Kidney (tissue), 14 donors: Measurements from ENCODE around the gene NRP2. TPM values are rescaled to one million over a fixed set of nuclear protein-coding genes. Genes with fewer than 3 reads are reported as not detected.
A peak's percentile ranks its signal among the peaks of the same experiment; 100 is the strongest.

ENCODE experiments used
- DNase-seq, 5 donors: peaks; one replicate each; pipeline ENCODE4 v3.0.0-alpha.2; 2013 to 2020
- FAIRE-seq: peaks from 2 replicates; lab custom pipeline; 2012; peaks lifted over from hg19 to GRCh38; lab: Jason Lieb, UNC
- H3K27ac ChIP-seq, 2 donors: one replicate each; pipeline ENCODE4 v1.7.0; 2013; ENCODE audit warnings: low read depth in 2 of 2, low read length in 2 of 2, inconsistent platforms in 1 of 2
- H3K27me3 ChIP-seq: one replicate; pipeline ENCODE4 v1.7.1; 2013; ENCODE audit warnings: low read length, inconsistent platforms; ENCODE audit not compliant: control insufficient read depth, insufficient read depth
- H3K36me3 ChIP-seq, 3 donors: one replicate each; pipeline versions ENCODE4 v1.7.0 to v1.7.1; 2013; ENCODE audit warnings: low read length in 3 of 3, control low read depth in 1 of 3, inconsistent platforms in 1 of 3; ENCODE audit not compliant: insufficient read depth in 3 of 3, control insufficient read depth in 2 of 3
- H3K4me1 ChIP-seq, 3 donors: one replicate each; pipeline versions ENCODE4 v1.7.0 to v1.7.1; 2013; ENCODE audit warnings: low read length in 3 of 3, inconsistent platforms in 1 of 3, low read depth in 1 of 3; ENCODE audit not compliant: control insufficient read depth in 2 of 3, insufficient read depth in 2 of 3
- H3K4me3 ChIP-seq, 3 donors: one replicate each; pipeline versions ENCODE4 v1.7.0 to v1.8.1; 2013; ENCODE audit warnings: low read length in 3 of 3, control low read depth in 1 of 3, inconsistent platforms in 1 of 3
- H3K9ac ChIP-seq, 3 donors: one replicate each; pipeline versions ENCODE4 v1.7.0 to v1.7.1; 2013; ENCODE audit warnings: low read length in 3 of 3, control low read depth in 1 of 3, inconsistent platforms in 1 of 3
- H3K9me3 ChIP-seq, 3 donors: one replicate each; pipeline versions ENCODE4 v1.7.0 to v1.7.1; 2013; ENCODE audit warnings: low read length in 3 of 3, control low read depth in 1 of 3, inconsistent platforms in 1 of 3; ENCODE audit not compliant: control insufficient read depth in 2 of 3, insufficient read depth in 1 of 3
- CTCF ChIP-seq: IDR thresholded peaks from 3 replicates; pipeline ENCODE4 v1.5.1; 2012; ENCODE audit warnings: mild to moderate bottlenecking, moderate library complexity, borderline replicate concordance; ENCODE audit not compliant: insufficient read depth; ENCODE audit errors: extremely low read depth
- intact Hi-C: fragments of 100-400 bp; cut with DNase I; formaldehyde crosslinking; loops from one replicate; pipeline ENCODE4 v1.11.1; 2022
- polyA plus RNA-seq: library from polyadenylated mRNA; stranded (reverse); fragments of 350-450 nt; fragmentation: Illumina TruSeq; extraction: RNeasy Lipid Tissue Mini Kit (QIAGEN cat#74804); gene quantifications from one replicate; pipeline ENCODE4 v1.2.3, GENCODE V29; 2014; ENCODE audit warnings: low read depth, low replicate concordance; ENCODE audit not compliant: insufficient read depth
- total RNA-seq: library from RNA; stranded (reverse); fragmentation: NEBNext Ultra II Directional; extraction: Animal tissue kit (Norgen Biotek cat#: 25700); gene quantifications from one replicate; pipeline ENCODE4 v1.2.1, GENCODE V29; 2021
- donor health status: control.
- donor health status: control.
- donor health status: control.
- donor health status: control.
- donor health status: control.
- donor health status: DM: yes; HTN: yes; CAD: no.
- donor health status: Normal renal cell carcinoma (clear cell type).

The NRP2 gene
- total and polyA plus RNA-seq, 2 donors from 2014 or later: 2.3 to 37.7 TPM

DNA sequence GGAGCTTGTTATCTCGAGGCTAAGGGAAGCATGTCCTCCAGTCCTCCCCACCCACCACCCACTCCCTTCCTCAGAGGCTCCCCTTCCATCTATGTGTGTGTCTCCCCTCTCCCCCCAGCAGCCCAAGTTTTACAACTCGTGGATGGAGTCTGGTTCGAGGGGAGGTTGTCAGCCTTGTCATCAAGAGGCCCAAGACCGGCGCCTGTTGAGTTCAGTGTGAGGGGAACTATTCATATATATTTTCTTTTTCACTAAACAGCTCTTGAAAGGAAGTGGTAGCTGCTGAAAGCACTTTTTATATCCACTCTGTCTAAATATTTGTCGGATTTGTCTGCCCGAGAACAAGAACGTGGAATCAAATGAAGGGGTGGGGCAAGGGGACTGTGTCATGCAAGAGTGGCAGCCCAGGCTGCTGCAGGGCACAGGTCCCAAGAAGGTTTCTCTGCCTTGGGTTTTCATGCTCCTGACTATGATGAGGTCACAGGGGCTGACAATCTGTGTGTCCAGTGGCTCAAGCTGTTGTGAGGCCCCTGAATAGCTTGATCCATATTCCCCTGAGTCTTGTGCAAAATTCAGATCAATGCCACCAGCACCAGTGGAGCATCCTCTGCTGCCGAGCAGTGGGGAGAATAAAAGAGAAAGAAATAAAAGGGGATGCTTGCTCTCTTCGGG, 35.0 kb downstream of the NRP2 start:
- FAIRE-seq: no peak
- Histone ChIP-seq H3K9me3 (no peaks in the 10 kb centered on the region), H3K4me1 (peaks cover 0 to 2% (median 0%) of the 10 kb centered on the region in 3 donors)

DNA sequence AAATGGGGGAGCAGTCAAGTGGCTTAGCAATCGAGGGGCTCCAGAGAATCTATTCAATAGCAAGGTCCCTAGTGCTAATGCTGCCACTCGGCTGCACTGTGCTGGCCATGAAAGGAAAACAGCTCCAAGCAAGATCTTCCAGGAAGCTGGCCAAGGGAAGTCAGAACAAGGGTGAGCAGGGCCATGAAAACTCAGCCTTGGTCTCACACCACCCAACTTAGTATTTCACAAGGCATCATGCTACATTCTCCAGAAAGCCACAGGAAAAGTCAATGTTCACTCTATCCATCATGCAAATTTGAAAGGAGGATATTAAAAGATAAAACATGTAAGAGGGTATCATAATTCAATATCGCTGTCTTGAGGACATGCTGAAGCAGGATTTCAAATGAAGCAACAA, 35.7 kb downstream of the NRP2 start:
- H3K4me3 ChIP-seq: no peak overlapping the region
- no peak overlapping the region for H3K9ac ChIP-seq
- no peaks in the 10 kb centered on the region for H3K36me3 ChIP-seq
- H3K9me3 ChIP-seq: no peaks in the 10 kb centered on the region
- H3K27ac ChIP-seq: no peak overlapping the region
- intact Hi-C loops: no loop called here
- no peak for TF ChIP-seq CTCF
- FAIRE-seq (no peak), DNase-seq (no peak)
- peaks cover 0 to 2% (median 0%) of the 10 kb centered on the region in 3 donors for H3K4me1 ChIP-seq
- no peaks in the 10 kb centered on the region for H3K27me3 ChIP-seq

More for the DNA sequence above, 35.0 kb downstream of the NRP2 start:
- Histone ChIP-seq H3K27me3 (no peaks in the 10 kb centered on the region), H3K4me3 (no peak overlapping the region), H3K9ac (no peak overlapping the region), H3K36me3 (no peaks in the 10 kb centered on the region), H3K27ac (no peak overlapping the region)
- DNase-seq: peak in 1 of 5 donors; percentile 76
- intact Hi-C loops: no loop called here
- no peak for TF ChIP-seq CTCF

GRCh38 chr2:205719847-205720246, 37.5 kb downstream of the NRP2 start:
- Histone ChIP-seq H3K27ac (no peak overlapping the region), H3K9me3 (no peaks in the 10 kb centered on the region), H3K4me1 (no peaks in the 10 kb centered on the region), H3K36me3 (no peaks in the 10 kb centered on the region), H3K27me3 (no peaks in the 10 kb centered on the region), H3K9ac (no peak overlapping the region), H3K4me3 (no peak overlapping the region)
- FAIRE-seq: no peak
- intact Hi-C loops: no loop called here
- TF ChIP-seq CTCF: no peak
- DNase-seq: no peak
